Lower leg skin (tissue), 3 donors: ENCODE measurements around the gene SCN8A.

Experiments
- POLR2A ChIP-seq, 2 donors: fragments of 450-650 bp; IDR thresholded peaks; one replicate each; pipeline ENCODE4 v1.6.1; 2016 to 2017; ENCODE audit warnings: antibody characterized with exemption in 2 of 2, mild to moderate bottlenecking in 1 of 2, moderate library complexity in 1 of 2
- TF ChIP-seq, protein P1 (sequence below), 3 donors: fragments of 450-650 bp; IDR thresholded peaks; one replicate each; pipeline ENCODE4 v1.5.1; 2016; ENCODE audit warnings: antibody characterized with exemption in 3 of 3, mild to moderate bottlenecking in 3 of 3, moderate library complexity in 2 of 3

DNA sequence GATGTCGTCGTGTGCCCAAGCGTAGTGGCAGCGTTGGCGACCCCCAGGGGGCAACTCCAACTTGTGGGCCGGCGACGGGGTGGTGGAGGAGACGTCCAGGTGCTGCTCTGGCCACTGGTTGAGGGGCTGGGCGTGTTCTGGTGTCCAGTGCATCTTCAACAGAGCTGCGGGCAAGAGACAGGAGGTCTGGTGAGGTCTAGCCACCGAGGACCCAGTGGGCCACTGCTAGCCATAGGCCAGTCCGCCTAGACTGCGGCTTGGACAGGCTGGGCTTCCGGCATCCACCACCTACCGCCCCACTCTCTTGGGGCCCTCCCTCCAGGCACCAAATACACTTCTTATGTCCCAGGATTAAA lies 231.2 kb downstream of the SCN8A start:
- TF ChIP-seq, protein P1, sequence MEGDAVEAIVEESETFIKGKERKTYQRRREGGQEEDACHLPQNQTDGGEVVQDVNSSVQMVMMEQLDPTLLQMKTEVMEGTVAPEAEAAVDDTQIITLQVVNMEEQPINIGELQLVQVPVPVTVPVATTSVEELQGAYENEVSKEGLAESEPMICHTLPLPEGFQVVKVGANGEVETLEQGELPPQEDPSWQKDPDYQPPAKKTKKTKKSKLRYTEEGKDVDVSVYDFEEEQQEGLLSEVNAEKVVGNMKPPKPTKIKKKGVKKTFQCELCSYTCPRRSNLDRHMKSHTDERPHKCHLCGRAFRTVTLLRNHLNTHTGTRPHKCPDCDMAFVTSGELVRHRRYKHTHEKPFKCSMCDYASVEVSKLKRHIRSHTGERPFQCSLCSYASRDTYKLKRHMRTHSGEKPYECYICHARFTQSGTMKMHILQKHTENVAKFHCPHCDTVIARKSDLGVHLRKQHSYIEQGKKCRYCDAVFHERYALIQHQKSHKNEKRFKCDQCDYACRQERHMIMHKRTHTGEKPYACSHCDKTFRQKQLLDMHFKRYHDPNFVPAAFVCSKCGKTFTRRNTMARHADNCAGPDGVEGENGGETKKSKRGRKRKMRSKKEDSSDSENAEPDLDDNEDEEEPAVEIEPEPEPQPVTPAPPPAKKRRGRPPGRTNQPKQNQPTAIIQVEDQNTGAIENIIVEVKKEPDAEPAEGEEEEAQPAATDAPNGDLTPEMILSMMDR (IDR thresholded peaks at IDR 0.05) = no peak
- TF ChIP-seq POLR2A (IDR thresholded peaks at IDR 0.05) = no peak
